ENCODE results near the gene PIGH. TPM values are rescaled to one million over a fixed set of nuclear protein-coding genes. Genes with fewer than 3 reads are reported as not detected.

Gene PIGH
- 17.3 to 23.0 TPM (median 18.7 TPM) in 5 replicates for total RNA-seq (2022; extraction: Qiagen RNA extraction; ENCODE audit: low read depth)

GRCh38 chr14:67599698-67600561 lies at the start of gene PIGH:
Gene PIGH (minus strand): TSS chr14:67600268. CDS start chr14:67600203, 65 bp downstream.

GRCh38 chr14:67619446-67620216 lies 19.6 kb upstream of the PIGH start, which contains the start of gene ARG2:
Gene ARG2 (plus strand): TSS chr14:67619920. CDS start chr14:67619978, 58 bp downstream.

Other genes starting within 250 kb of the PIGH start
- gene ATP6V1D, start 240.5 kb downstream of the PIGH start, total RNA-seq (2022; extraction: Qiagen RNA extraction; ENCODE audit: low read depth): 74.1 to 132 TPM (median 76.2 TPM) in 5 replicates
- 231 to 393 TPM (median 251 TPM) in 5 replicates for gene EIF2S1, start 239.9 kb downstream of the PIGH start, total RNA-seq (2022; extraction: Qiagen RNA extraction; ENCODE audit: low read depth)
- gene PLEK2, start 188.1 kb downstream of the PIGH start, total RNA-seq (2022; extraction: Qiagen RNA extraction; ENCODE audit: low read depth): 18.2 to 25.9 TPM (median 20.9 TPM) in 5 replicates
- 0.15 to 0.24 TPM (median 0.18 TPM) in 5 replicates for gene TMEM229B, start 111.5 kb downstream of the PIGH start, total RNA-seq (2022; extraction: Qiagen RNA extraction; ENCODE audit: low read depth)
- gene PLEKHH1, start 67.0 kb downstream of the PIGH start, total RNA-seq (2022; extraction: Qiagen RNA extraction; ENCODE audit: low read depth): 3.3 to 5.4 TPM (median 3.7 TPM) in 5 replicates
- 1.4 to 2.6 TPM (median 2.2 TPM) in 5 replicates for gene ARG2, start 19.7 kb upstream of the PIGH start, total RNA-seq (2022; extraction: Qiagen RNA extraction; ENCODE audit: low read depth)
- gene VTI1B, start 74.4 kb upstream of the PIGH start, total RNA-seq (2022; extraction: Qiagen RNA extraction; ENCODE audit: low read depth): 79.6 to 91.7 TPM (median 84.9 TPM) in 5 replicates
- 56.0 to 64.2 TPM (median 61.5 TPM) in 5 replicates for gene RDH11, start 95.5 kb upstream of the PIGH start, total RNA-seq (2022; extraction: Qiagen RNA extraction; ENCODE audit: low read depth)
- 0.25 TPM in 1 of 5 replicates, not detected in the others for gene RDH12, start 101.6 kb upstream of the PIGH start, total RNA-seq (2022; extraction: Qiagen RNA extraction; ENCODE audit: low read depth)
- 4.9 to 6.3 TPM (median 5.4 TPM) in 5 replicates for gene ZFYVE26, start 216.3 kb upstream of the PIGH start, total RNA-seq (2022; extraction: Qiagen RNA extraction; ENCODE audit: low read depth)
- 3.1 to 6.1 TPM (median 4.3 TPM) in 5 replicates for gene RAD51B, start 219.5 kb upstream of the PIGH start, total RNA-seq (2022; extraction: Qiagen RNA extraction; ENCODE audit: low read depth)